ENCODE results near the gene UBTF. TPM values are rescaled to one million over a fixed set of nuclear protein-coding genes. Genes with fewer than 3 reads are reported as not detected.

UBTF gene
- total and polyA plus RNA-seq, 2 of the 8 experiments (the other 6 are each of a cell fraction or from before 2014, with no cell fraction given): 14.7 to 106 TPM

GRCh38 chr17:44247440-44247841 is 28.0 kb upstream of the UBTF start:
- no peak overlapping the region for H2BK5ac ChIP-seq (ENCODE audit: low read depth, low read length)
- H3K4ac ChIP-seq (replicated peaks; ENCODE audit: insufficient read length, low read depth, low read length): no peak overlapping the region
- H3K9me3 ChIP-seq (ENCODE audit: insufficient read depth in 2 of 2, low read depth in 1 of 2, low read length in 1 of 2): no peaks in the 10 kb centered on the region
- H4K8ac ChIP-seq (ENCODE audit: extremely low read depth, insufficient read depth, low read length): peak overlapping the region; percentile 78; the same call in 1 of the 2 replicates
- no peak overlapping the region for H3K27ac ChIP-seq (ENCODE audit: low read depth, low read length)
- CTCF ChIA-PET (ENCODE audit: partially characterized antibody): interaction anchor here (0.5 to 2.0 kb wide), 9 partner anchors 11 to 260 kb away, joined by 3 to 7 read pairs (median 3); no protein-coding TSS in a partner anchor
- no peaks in the 10 kb centered on the region for H3K27me3 ChIP-seq (replicated peaks in 1 of 4; ENCODE audit: control insufficient read depth in 3 of 4, extremely low read depth in 1 of 4, insufficient read depth in 3 of 4, low read length in 3 of 4)
- POLR2A ChIA-PET (ENCODE audit: partially characterized antibody): interaction anchor here (0.8 to 2.3 kb wide), 4 partner anchors 11 to 32 kb away, joined by 3 to 6 read pairs (median 5); partner anchors contain the start of gene UBTF
- H3K79me1 ChIP-seq (ENCODE audit: low read depth, low read length): no peaks in the 10 kb centered on the region
- H3K56ac ChIP-seq (replicated peaks; ENCODE audit: insufficient read length, low read depth, low read length): no peak overlapping the region
- H2BK120ac ChIP-seq (replicated peaks; ENCODE audit: low read depth, low read length): no peak overlapping the region
- no peak for DNase-seq (ENCODE audit: low read depth in 1 of 2, low spot score in 2 of 2)
- no peak overlapping the region for H2BK20ac ChIP-seq (ENCODE audit: low read length)
- FAIRE-seq: no peak
- H3K14ac ChIP-seq (ENCODE audit: insufficient read length): no peak overlapping the region
- H3K4me3 ChIP-seq (ENCODE audit: extremely low read depth in 1 of 4, insufficient read depth in 2 of 4, low read depth in 3 of 4, low read length in 4 of 4): no peak overlapping the region
- no peak overlapping the region for H3K9ac ChIP-seq (replicated peaks in 1 of 4; ENCODE audit: extremely low read depth in 1 of 4, low read depth in 3 of 4, low read length in 3 of 4)
- no peak overlapping the region for H2AFZ ChIP-seq (ENCODE audit: low read length)
- H4K20me1 ChIP-seq (replicated peaks in 1 of 2; ENCODE audit: control insufficient read depth in 1 of 2, insufficient read depth in 2 of 2, low read length in 2 of 2): no peaks in the 10 kb centered on the region
- no peak overlapping the region for H3K23ac ChIP-seq (ENCODE audit: insufficient read length)
- no peaks in the 10 kb centered on the region; the same call in 1 of the 2 replicates for H3K23me2 ChIP-seq (ENCODE audit: low read depth, low read length)
- peak overlapping the region; percentile 82 for H4K91ac ChIP-seq (replicated peaks; ENCODE audit: insufficient read length, low read length)
- H2AK5ac ChIP-seq (ENCODE audit: low read depth, low read length): no peak overlapping the region; the same call in 1 of the 2 replicates
- H3K36me3 ChIP-seq (ENCODE audit: control insufficient read depth in 2 of 4, insufficient read depth in 4 of 4, low read length in 3 of 4): no peaks in the 10 kb centered on the region
- no peak overlapping the region for H4K5ac ChIP-seq (ENCODE audit: insufficient read length, low read depth, low read length)
- no peaks in the 10 kb centered on the region for H3K79me2 ChIP-seq (ENCODE audit: control insufficient read depth in 1 of 2, insufficient read depth in 2 of 2, low read length in 2 of 2)
- H2BK15ac ChIP-seq (ENCODE audit: low read length): 0 out of 2 replicates have a peak overlapping the region, but pooled peaks have one; percentile 46
- H3K4me2 ChIP-seq (ENCODE audit: insufficient read depth in 1 of 2, low read depth in 2 of 2, low read length in 2 of 2): no peak overlapping the region
- peak overlapping the region; percentile 13; the same call in 1 of the 2 replicates for H3K18ac ChIP-seq (ENCODE audit: extremely low read depth, low read length)
- 91% methylated on average over 7 of the region's 7 CpGs; no CpG with 5 or more reads in 1 of the 2 experiments for WGBS, 2 experiments (ENCODE audit: extremely low coverage in 1 of 2, insufficient coverage in 1 of 2, insufficient read length in 1 of 2, insufficient replicate concordance in 2 of 2, low coverage in 1 of 2, low lambda C conversion rate in 2 of 2, missing lambda C conversion rate in 1 of 2)
- H3K4me1 ChIP-seq (replicated peaks in 1 of 4; ENCODE audit: control insufficient read depth in 3 of 4, insufficient read depth in 4 of 4, low read length in 3 of 4): peaks cover 0 to 3% (median 0%) of the 10 kb centered on the region in 4 experiments; a peak in 2 of 7 replicates
- H2BK12ac ChIP-seq (ENCODE audit: low read depth, low read length): peak overlapping the region; percentile 27; the same call in 1 of the 2 replicates
- no peak for TF ChIP-seq NANOG (IDR thresholded peaks at IDR 0.05; ENCODE audit: insufficient read depth, low read depth, low read length, poor library complexity, severe bottlenecking)
- no peak for TF ChIP-seq CBX5 (IDR thresholded peaks at IDR 0.05; ENCODE audit: low read depth, low read length)
- TF ChIP-seq MAFK (IDR thresholded peaks at IDR 0.05; ENCODE audit: low read depth, low read length): no peak
- TF ChIP-seq SP1 (IDR thresholded peaks at IDR 0.05; ENCODE audit: low read depth, low read length): no peak
- TF ChIP-seq TBP (IDR thresholded peaks at IDR 0.05; ENCODE audit: low read depth, low read length): no peak
- TF ChIP-seq EP300 (IDR thresholded peaks at IDR 0.05; ENCODE audit: borderline replicate concordance in 1 of 2, low read depth in 2 of 2, low read length in 2 of 2): no peak
- TF ChIP-seq ASH2L (IDR thresholded peaks at IDR 0.05; ENCODE audit: low read length): no peak
- no peak for TF ChIP-seq RBBP5 (IDR thresholded peaks at IDR 0.05; ENCODE audit: borderline replicate concordance, low read depth, low read length)
- TF ChIP-seq CTCF (IDR thresholded peaks at IDR 0.05; ENCODE audit: control extremely low read depth in 1 of 3, insufficient read depth in 1 of 3, low read depth in 1 of 3, low read length in 3 of 3): no peak
- TF ChIP-seq CHD1 (IDR thresholded peaks at IDR 0.05; ENCODE audit: low read depth, low read length): no peak
- TF ChIP-seq CHD2 (IDR thresholded peaks at IDR 0.05; ENCODE audit: low read length): no peak
